G401 (cell line): ENCODE measurements around the gene NUCKS1. TPM values are rescaled to one million over a fixed set of nuclear protein-coding genes. Genes with fewer than 3 reads are reported as not detected.

ENCODE experiments used
- DNase-seq: peaks from one replicate; pipeline ENCODE4 v3.0.0-alpha.2; 2015; ENCODE audit warnings: low spot score
- in situ Hi-C: cut with HindIII; loops from 2 replicates; pipeline ENCODE4 v1.10.0; 2016; ENCODE audit warnings: low sequenced_read_pairs, mixed read lengths
- total RNA-seq: library from RNA; depleted of rRNA; stranded (reverse); fragments of >200 nt; shearing (Covaris generic); gene quantifications from 2 replicates; pipeline ENCODE4 v1.2.3, GENCODE V29; 2014

Gene NUCKS1
- total RNA-seq, 1 experiment from 2014 or later: 190 TPM

DNA sequence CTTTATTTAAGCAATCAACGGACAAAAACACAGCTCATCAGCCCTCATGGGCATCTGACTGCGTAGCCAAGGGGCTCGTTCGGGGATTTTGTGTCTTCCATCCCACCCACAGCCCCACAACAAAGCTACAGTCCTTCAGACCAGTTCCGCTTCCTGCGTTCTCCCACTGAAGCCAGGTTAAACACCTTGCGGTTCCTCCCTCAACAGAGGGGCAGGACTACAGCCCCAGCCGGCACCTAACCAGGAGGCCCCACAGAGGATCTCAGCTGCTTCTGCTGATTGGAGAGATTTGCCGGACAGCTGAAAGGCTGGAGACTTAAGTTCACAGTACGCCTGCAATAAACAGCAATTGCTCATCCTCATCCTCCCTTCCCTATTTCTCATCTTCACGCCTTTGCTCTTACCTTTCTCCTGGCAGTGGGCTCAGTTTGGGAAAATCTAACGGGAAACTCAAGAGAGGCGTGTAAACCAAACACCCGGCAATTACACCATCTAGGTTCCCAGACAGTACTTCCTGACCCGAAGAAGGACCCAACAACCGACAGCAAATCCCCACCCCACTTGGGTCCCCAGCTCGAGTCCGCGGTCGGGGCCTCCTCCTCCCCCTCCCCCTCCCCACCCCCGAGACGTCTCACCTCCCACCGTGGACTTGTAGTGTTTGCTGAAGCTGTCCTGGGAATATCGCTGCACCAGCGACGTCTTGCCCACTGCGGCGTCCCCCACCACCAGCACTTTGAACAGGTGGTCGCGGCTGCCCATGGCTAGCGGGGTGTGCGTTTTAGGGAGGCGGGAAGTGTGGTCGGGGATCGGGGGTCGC, 24.4 kb upstream of the NUCKS1 start:
- in situ Hi-C loops: no loop called here
- DNase-seq: peak; percentile 16

DNA sequence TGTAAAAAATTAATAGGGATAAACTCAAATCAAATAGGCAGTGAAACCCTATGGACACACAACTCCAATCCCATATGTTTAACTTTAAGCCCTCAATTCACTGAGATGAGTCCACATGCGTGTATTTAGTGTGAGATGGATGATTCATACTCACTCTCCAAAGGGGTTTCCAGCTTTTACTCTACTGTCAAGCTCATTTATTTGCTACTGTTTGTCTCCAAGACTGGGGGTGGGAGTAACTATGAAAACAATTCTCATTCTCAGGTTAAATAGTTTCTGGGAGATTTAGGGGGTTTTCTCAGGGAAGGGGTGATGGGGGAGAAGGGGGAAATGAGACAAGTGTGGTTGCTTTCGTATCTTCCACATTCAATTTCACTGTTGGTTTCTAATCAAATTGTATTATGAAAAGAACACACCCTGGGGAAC, 22.6 kb upstream of the NUCKS1 start:
- no peak for DNase-seq
- in situ Hi-C loops: no loop called here

- in situ Hi-C loops: no loop called here
- DNase-seq: no peak
These were observed 20.6 kb upstream of the NUCKS1 start for GRCh38 chr1:205770618-205771017.

DNA sequence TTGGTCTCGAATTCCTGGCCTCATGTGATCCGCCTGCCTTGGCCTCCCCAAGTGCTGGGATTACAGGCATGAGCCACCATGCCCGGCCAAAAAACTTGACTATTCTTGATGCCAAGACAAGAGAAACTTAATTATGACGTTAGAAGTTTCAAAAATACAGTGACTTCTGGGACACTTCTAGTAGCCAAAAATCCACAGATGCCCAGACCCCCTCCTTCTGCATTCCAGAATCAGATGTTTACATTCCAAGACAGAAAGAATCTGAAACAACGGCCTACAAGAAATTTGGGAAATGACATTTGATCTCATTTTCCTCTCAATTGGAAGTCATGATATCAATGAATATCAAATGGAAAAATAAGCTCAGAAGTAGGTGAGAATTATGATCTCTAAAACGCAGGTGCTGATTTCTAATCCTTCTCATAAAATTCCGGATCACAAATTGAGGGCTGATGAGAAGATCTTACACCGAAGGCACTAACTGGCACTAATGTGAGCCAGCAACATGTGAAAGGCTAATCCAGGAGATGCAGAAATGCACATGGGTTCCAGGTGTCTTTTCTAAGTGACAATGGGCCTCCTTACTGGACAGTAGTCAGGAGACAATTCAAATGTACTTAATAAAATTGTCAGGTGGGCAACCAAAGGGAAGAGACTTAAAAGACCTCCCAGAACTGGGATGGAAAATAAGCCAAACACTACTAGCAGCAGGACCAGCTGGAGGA, 19.8 kb upstream of the NUCKS1 start:
- in situ Hi-C loops: no loop called here
- no peak for DNase-seq

DNA sequence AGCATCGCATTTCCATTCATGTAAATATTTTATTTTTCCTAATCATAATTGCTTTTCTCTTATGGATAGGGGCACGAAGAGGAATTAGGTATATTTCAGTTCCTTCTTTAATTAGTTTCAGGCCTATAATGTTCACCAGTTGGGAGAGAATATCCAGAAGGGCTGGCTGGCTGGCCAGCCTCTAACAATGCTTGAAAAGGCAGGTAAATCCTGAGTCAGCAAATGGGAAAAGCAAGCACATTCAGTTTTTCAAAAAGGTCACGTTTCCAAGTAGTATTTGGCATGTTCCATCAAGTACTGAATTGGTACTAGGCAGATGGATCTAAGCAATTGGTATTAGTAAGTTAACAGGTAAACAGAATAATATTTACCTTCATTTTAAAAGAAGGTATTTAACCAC, 17.3 kb upstream of the NUCKS1 start:
- no peak for DNase-seq
- in situ Hi-C loops: no loop called here

GRCh38 chr1:205766570-205766969, 16.6 kb upstream of the NUCKS1 start:
- in situ Hi-C loops: no loop called here
- DNase-seq: no peak

DNA sequence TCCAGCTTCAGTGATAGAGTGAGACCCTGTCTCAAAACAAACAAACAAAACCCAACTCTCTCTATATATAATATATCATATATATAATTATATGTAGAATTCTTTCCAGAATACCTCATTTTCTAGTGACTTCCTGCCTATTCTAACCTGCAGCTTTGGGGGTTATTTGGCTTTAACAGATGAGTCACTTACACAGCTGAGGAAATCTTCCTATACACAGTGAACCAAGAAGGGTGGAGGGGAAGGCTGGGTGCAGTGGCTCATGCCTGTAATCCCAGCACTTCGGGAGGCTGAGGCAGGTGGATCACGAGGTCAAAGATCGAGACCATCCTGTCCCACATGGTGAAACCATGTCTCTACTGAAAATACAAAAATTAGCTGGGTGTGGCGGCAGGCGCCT, 16.1 kb upstream of the NUCKS1 start:
- in situ Hi-C loops: no loop called here
- no peak for DNase-seq

DNA sequence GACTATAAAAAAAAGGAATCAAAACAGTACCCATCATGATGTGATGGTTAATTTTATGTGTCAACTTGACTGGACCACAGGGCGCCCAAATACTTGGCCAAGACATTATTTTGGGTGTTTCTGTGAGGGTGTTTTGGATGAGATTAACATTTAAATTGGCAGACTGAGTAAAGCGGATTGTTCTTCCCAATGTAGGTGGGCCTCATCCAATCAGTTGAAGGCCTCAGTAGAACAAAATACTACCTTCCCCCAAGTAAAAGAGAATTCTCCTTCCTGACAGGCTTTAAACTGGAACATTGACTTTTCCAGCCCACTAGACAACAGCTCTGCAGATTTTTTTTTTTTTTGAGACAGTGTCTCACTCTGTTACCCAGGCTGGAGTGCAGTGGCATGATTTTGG, 14.6 kb upstream of the NUCKS1 start:
- no peak for DNase-seq
- in situ Hi-C loops: no loop called here

- no peak for DNase-seq
- in situ Hi-C loops: no loop called here
These were observed 14.0 kb upstream of the NUCKS1 start for GRCh38 chr1:205763980-205764379.

- in situ Hi-C loops: no loop called here
- DNase-seq: no peak
These were observed 10.6 kb upstream of the NUCKS1 start for GRCh38 chr1:205760606-205761005.

DNA sequence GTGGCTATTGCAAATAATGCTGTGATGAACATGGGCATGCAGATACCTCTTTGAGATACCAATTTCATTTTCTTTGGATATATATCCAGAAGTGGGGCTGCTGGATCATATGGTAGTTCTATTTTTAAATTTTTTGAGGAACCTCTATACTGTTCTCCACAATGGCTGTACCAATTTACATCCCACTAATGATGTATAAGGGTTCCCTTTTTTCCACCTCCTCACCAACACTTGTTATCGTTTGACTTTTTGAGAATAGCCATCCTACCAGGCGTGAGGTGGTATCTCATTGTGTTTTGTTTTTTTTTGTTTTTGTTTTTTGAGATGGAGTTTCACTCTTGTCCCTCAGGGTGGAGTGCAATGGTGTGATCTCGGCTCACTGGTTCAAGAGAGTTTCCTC, 6.6 kb upstream of the NUCKS1 start:
- DNase-seq: no peak
- in situ Hi-C loops: no loop called here

DNA sequence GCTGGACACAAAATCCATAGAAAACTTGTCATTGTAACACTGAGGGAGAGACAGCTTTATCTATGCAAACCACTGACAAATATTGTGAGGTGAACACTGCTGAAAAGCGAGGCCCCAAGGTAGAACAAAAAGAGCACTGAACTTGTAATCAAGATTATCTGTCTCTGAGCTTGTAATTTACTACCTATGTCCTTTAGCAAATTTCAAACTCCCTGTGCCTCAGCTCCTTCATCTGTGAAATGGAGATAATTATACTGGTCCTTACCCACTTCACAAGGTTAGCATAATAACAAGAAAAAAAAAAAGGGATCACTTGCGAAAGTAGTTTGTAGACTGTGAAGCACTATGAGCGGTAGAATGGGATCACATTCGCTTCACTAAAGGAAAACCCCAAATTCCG, 4.9 kb upstream of the NUCKS1 start:
- in situ Hi-C loops: no loop called here
- no peak for DNase-seq

- in situ Hi-C loops: no loop called here
- DNase-seq: no peak
These were observed 1.2 kb upstream of the NUCKS1 start for GRCh38 chr1:205751036-205751651.

DNA sequence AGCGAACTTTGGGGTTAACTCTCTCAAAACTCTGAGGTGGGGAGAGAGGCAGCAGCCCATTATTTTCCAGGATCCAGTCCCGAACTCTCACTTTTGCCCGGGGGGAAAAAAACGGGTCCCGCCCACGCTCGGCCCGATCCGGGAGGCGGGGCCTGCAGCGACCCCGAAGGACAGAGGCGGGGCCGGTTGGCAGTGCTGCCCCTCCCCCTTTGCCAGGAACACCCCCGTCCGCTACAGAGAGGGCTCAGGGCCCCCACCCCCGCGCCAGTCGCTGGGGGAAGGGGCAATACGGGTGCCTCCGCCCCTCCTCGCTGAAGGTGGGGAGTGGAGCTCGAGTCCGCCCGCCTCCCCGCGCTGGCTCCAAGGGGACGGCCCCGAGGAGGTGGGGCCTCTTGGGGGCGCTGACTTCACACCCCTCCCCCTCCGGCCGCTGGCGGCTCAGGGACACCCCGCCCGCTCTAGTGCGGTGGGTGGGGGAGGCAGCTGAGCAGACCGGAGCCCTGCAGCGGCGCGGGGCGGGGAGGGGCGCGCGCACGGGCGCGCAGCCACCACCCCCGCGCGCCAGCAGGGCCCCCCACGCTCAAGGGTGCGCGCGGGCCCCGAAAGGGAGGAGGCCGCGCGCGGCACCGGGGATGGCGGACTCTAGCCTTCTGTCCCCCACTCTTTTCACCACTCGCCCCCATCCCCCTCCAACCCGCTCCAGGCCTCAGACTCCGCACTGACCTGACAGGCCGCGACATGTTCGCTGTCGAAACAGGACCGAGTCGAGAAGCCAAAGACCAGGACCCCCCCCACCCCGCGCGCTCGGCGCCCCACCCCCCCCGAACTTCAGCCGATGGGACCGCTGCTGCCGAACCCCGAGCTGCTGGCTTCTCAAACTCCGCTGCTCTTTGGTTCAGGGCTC, 496 bp downstream of the NUCKS1 start:
- in situ Hi-C loops: no loop called here
- peak; percentile 79 for DNase-seq

DNA sequence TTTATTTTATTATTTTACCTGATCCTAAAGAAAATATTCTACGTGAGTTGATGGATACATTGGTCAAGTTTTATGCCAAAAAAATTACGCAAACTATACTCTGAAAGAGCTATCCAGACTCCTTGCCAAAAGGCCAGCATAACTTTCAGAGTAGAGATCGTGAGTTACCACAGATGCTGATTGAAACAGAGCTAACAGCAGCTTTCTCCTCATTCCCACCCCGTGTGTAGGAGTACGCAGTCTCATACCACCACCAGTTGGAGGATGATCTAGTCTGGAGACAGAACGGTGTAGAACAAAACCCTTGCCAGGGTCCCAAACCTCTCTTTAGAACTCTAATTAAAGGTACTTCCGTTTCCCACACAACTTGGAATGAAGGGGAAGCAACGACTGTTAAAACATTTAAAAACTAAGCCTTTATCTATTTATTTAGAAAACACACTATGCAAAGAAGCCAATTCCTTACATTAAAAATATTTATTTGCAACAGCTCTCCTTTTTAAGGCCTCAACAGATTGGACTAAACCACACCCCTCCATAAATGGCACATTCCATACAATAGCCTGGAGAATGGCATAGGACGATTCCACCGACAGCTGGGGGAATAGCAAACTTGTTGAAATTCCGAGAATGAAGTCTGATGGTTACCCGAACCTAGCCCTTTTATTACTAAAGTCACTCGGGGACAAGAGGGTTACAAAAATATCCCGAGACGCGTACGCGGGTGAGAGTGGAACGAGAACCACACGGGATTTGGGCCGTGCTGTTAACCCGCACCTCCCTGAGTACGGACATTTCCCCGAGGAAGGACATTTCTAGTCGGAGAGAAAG, 1.4 kb downstream of the NUCKS1 start:
- in situ Hi-C loops: no loop called here
- DNase-seq: peak; percentile 45

DNA sequence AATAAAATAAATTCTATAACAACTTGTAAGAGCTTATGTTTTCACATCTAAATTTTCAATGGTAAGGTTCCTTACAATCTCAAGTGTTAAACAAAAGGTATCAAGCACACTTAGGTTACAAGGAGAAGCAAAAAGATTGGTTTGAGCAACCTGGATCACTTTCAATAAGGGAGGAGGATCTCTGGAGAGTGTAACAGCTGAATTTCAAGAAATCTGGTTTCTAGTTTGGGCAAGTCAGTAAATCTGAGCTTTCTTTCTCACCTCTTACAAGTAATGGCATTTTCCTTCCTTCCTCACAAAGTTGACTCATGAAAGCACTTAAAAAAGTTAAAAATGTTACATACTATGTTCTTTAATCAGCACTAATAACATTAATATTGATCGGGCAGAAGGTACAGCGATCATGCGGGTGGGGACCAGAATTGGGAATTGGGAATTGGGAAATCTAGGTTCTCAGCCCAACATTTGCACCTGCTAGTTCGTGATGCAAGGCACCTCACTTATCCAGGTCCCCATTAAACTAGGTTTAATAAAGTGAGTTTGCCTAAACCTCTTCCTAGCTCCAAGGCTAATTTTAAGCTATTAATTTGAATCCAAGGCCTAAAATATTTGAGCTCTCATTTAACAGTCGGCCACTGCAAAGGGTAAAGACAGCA, 3.1 kb downstream of the NUCKS1 start:
- DNase-seq: no peak
- in situ Hi-C loops: no loop called here

DNA sequence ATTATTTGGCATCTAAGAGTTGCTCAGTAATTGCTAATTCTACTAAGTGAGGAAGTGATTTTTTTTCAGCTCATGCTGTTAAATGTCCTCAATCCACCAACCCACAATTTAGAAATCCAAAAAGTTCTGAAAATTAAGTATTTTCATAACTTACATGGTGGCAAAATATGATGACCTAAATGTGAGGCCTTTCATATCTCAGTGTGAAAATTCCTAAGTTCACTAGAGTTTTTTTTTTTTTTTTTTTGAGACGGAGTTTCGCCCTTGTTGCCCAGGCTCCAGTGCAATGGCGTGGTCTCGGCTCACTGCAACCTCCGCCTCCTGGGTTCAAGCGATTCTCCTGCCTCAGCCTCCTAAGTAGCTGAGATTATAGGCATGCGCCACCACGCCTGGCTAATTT, 5.6 kb downstream of the NUCKS1 start:
- DNase-seq: no peak
- in situ Hi-C loops: no loop called here

- in situ Hi-C loops: no loop called here
These were observed 6.0 kb downstream of the NUCKS1 start for GRCh38 chr1:205743977-205744376.

More at GRCh38 chr1:205743977-205744376, 6.0 kb downstream of the NUCKS1 start:
- no peak for DNase-seq
